NT2/D1 (cell line): ENCODE results near the gene LGALS7.

Source experiments
- SUZ12 ChIP-seq: IDR thresholded peaks from 2 replicates; pipeline ENCODE4 v1.6.1; 2011; ENCODE audit not compliant: insufficient read length, insufficient read depth; ENCODE audit errors: extremely low read depth
- ZNF274 ChIP-seq: IDR thresholded peaks from 2 replicates; pipeline ENCODE4 v1.6.1; 2011; ENCODE audit warnings: mild to moderate bottlenecking, low read depth, low read length

GRCh38 chr19:38736036-38736412 lies 37.3 kb downstream of the LGALS7 start:
- no peak for TF ChIP-seq SUZ12
- TF ChIP-seq ZNF274: no peak
